Measurements from ENCODE around the gene IFNE. TPM values are rescaled to one million over a fixed set of nuclear protein-coding genes. Genes with fewer than 3 reads are reported as not detected.

The IFNE gene
- total RNA-seq, 1 experiment from 2014 or later: 0.96 TPM

DNA sequence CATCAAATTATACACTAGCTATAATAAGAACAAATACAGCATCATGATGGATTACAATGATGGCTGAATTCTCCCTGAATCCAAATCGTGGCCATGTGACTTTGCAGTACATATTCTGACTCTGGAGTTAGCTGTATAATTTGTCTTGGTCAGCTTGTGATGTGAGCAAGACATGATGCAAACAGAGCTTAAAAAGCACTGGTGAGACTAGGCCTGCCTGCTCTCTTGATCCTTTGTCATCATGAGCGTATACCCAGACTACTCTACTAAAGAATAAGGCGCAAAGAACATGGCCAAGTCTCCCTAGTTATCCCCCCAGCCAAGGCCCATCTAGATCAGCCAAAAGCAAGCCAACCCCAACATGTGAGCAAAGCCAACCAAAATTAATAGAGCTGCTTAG is 34.7 kb upstream of the IFNE start:
- CTCF ChIA-PET: interaction anchor here (1.4 to 1.8 kb wide), 2 partner anchors 51 to 191 kb away, joined by 4 to 6 read pairs; no protein-coding TSS in a partner anchor
- H3K9me2 ChIP-seq (ENCODE audit: insufficient read depth): no peaks in the 10 kb centered on the region
- peaks cover 59% of the 10 kb centered on the region for H4K20me1 ChIP-seq (ENCODE audit: insufficient read depth)
- H3K9ac ChIP-seq (ENCODE audit: low read length): no peak overlapping the region
- RAD21 ChIA-PET (ENCODE audit: low non-redundant PET in 1 of 2, low total read pairs in 2 of 2, uncharacterized antibody in 2 of 2, unreplicated experiment in 2 of 2): no interaction called here
- no peaks in the 10 kb centered on the region for H3K9me3 ChIP-seq (ENCODE audit: control insufficient read depth in 1 of 2, insufficient read depth in 1 of 2, low read depth in 1 of 2, low read length in 2 of 2)
- no peaks in the 10 kb centered on the region for H3K27me3 ChIP-seq (ENCODE audit: insufficient read depth, low read length)
- intact Hi-C loops (cut with micrococcal nuclease): loop anchor here (5.0 kb wide), 1 partner anchor 49 kb away; no protein-coding TSS in a partner anchor
- TF ChIP-seq, protein P1, sequence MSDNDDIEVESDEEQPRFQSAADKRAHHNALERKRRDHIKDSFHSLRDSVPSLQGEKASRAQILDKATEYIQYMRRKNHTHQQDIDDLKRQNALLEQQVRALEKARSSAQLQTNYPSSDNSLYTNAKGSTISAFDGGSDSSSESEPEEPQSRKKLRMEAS (IDR thresholded peaks at IDR 0.05): no peak
- no peak for TF ChIP-seq SRF (IDR thresholded peaks at IDR 0.05; ENCODE audit: low read depth)
- TF ChIP-seq CBX3 (IDR thresholded peaks at IDR 0.05; ENCODE audit: low read depth): no peak
- TF ChIP-seq TCF7L2 (IDR thresholded peaks at IDR 0.05; ENCODE audit: borderline replicate concordance, extremely low read depth, insufficient read depth, insufficient read length): no peak
- peaks cover 100% of the 10 kb centered on the region for H3K79me2 ChIP-seq (ENCODE audit: insufficient read depth, low read length)
- POLR2A ChIA-PET: interaction anchor here (1.4 kb wide), 1 partner anchor 124 kb away, joined by 3 read pairs; no protein-coding TSS in a partner anchor
- no peak overlapping the region for H2AFZ ChIP-seq (ENCODE audit: low read depth, low read length, poor library complexity, severe bottlenecking)
- no peak overlapping the region for H3K4me2 ChIP-seq (ENCODE audit: low read length)
- DNase-seq (ENCODE audit: low read depth, low spot score): no peak
- no peak for ATAC-seq
- H3K36me3 ChIP-seq (ENCODE audit: control insufficient read depth in 1 of 2, insufficient read depth in 2 of 2, low read length in 2 of 2): peaks cover 8 to 43% of the 10 kb centered on the region in 2 experiments; a peak in 2 of 4 replicates
- H3K4me1 ChIP-seq (ENCODE audit: control insufficient read depth in 1 of 2, insufficient read depth in 2 of 2, low read length in 2 of 2): peaks cover 7 to 70% of the 10 kb centered on the region in 2 experiments; a peak in 3 of 4 replicates
- no peak overlapping the region for H3K4me3 ChIP-seq (replicated peaks in 1 of 2; ENCODE audit: low read depth in 1 of 2, low read length in 2 of 2)
- no TSS peak for BruUV-seq (replicated peaks)
- peak overlapping the region; percentile 4; the same call in 1 of the 2 replicates for H3K27ac ChIP-seq (ENCODE audit: low read depth, low read length)

DNA sequence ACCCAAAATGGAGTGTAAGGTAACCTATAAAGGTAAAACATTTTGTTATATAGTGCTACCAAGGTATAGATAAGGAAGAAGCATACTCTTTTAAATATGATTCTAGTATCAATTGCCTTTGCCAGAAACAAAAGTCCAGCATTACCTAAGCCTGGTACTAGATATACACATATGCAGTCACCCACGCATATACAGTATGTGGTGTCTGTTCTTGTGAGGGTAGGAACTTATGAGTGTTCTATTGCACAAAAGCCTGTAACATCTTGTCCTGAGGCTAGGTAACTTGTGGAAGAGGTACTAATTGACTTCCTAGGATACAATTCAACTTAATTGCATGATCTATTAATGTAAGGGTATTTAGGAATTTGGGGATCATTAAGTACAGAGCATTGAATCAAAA is 31.3 kb upstream of the IFNE start:
- RAD21 ChIA-PET (ENCODE audit: low non-redundant PET in 1 of 2, low total read pairs in 2 of 2, uncharacterized antibody in 2 of 2, unreplicated experiment in 2 of 2): no interaction called here
- no peaks in the 10 kb centered on the region for H3K9me3 ChIP-seq (ENCODE audit: control insufficient read depth in 1 of 2, insufficient read depth in 1 of 2, low read depth in 1 of 2, low read length in 2 of 2)
- peaks cover 66% of the 10 kb centered on the region for H4K20me1 ChIP-seq (ENCODE audit: insufficient read depth)
- H3K36me3 ChIP-seq (ENCODE audit: control insufficient read depth in 1 of 2, insufficient read depth in 2 of 2, low read length in 2 of 2): peaks cover 10 to 43% of the 10 kb centered on the region in 2 experiments; a peak in 2 of 4 replicates
- no peak overlapping the region for H3K4me3 ChIP-seq (replicated peaks in 1 of 2; ENCODE audit: low read depth in 1 of 2, low read length in 2 of 2)
- H3K27me3 ChIP-seq (ENCODE audit: insufficient read depth, low read length): no peaks in the 10 kb centered on the region
- H3K9me2 ChIP-seq (ENCODE audit: insufficient read depth): no peaks in the 10 kb centered on the region
- POLR2A ChIA-PET: no interaction called here
- intact Hi-C loops (cut with micrococcal nuclease): no loop called here
- CTCF ChIA-PET: no interaction called here
- H2AFZ ChIP-seq (ENCODE audit: low read depth, low read length, poor library complexity, severe bottlenecking): no peak overlapping the region
- H3K27ac ChIP-seq (ENCODE audit: low read depth, low read length): no peak overlapping the region
- H3K4me1 ChIP-seq (ENCODE audit: control insufficient read depth in 1 of 2, insufficient read depth in 2 of 2, low read length in 2 of 2): peaks cover 34 to 82% of the 10 kb centered on the region in 2 experiments
- H3K9ac ChIP-seq (ENCODE audit: low read length): no peak overlapping the region
- no peak for DNase-seq (ENCODE audit: low read depth, low spot score)
- H3K4me2 ChIP-seq (ENCODE audit: low read length): no peak overlapping the region
- no TSS peak for BruUV-seq (replicated peaks)
- H3K79me2 ChIP-seq (ENCODE audit: insufficient read depth, low read length): peaks cover 84% of the 10 kb centered on the region
- ATAC-seq: no peak
- no peak for TF ChIP-seq EZH2phosphoT487 (IDR thresholded peaks at IDR 0.05; ENCODE audit: borderline replicate concordance)
- TF ChIP-seq, protein P2, sequence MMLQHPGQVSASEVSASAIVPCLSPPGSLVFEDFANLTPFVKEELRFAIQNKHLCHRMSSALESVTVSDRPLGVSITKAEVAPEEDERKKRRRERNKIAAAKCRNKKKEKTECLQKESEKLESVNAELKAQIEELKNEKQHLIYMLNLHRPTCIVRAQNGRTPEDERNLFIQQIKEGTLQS (IDR thresholded peaks at IDR 0.05): no peak
- TF ChIP-seq, protein P3, sequence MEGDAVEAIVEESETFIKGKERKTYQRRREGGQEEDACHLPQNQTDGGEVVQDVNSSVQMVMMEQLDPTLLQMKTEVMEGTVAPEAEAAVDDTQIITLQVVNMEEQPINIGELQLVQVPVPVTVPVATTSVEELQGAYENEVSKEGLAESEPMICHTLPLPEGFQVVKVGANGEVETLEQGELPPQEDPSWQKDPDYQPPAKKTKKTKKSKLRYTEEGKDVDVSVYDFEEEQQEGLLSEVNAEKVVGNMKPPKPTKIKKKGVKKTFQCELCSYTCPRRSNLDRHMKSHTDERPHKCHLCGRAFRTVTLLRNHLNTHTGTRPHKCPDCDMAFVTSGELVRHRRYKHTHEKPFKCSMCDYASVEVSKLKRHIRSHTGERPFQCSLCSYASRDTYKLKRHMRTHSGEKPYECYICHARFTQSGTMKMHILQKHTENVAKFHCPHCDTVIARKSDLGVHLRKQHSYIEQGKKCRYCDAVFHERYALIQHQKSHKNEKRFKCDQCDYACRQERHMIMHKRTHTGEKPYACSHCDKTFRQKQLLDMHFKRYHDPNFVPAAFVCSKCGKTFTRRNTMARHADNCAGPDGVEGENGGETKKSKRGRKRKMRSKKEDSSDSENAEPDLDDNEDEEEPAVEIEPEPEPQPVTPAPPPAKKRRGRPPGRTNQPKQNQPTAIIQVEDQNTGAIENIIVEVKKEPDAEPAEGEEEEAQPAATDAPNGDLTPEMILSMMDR (IDR thresholded peaks at IDR 0.05 in 2 of 3, conservative IDR thresholded peaks at IDR 0.05 in 1 of 3; ENCODE audit: borderline replicate concordance in 1 of 3, insufficient read depth in 1 of 3, low read depth in 2 of 3, low read length in 2 of 3): no peak
- no peak for TF ChIP-seq SIN3A (IDR thresholded peaks at IDR 0.05; ENCODE audit: low read depth)
- TF ChIP-seq, protein P4, sequence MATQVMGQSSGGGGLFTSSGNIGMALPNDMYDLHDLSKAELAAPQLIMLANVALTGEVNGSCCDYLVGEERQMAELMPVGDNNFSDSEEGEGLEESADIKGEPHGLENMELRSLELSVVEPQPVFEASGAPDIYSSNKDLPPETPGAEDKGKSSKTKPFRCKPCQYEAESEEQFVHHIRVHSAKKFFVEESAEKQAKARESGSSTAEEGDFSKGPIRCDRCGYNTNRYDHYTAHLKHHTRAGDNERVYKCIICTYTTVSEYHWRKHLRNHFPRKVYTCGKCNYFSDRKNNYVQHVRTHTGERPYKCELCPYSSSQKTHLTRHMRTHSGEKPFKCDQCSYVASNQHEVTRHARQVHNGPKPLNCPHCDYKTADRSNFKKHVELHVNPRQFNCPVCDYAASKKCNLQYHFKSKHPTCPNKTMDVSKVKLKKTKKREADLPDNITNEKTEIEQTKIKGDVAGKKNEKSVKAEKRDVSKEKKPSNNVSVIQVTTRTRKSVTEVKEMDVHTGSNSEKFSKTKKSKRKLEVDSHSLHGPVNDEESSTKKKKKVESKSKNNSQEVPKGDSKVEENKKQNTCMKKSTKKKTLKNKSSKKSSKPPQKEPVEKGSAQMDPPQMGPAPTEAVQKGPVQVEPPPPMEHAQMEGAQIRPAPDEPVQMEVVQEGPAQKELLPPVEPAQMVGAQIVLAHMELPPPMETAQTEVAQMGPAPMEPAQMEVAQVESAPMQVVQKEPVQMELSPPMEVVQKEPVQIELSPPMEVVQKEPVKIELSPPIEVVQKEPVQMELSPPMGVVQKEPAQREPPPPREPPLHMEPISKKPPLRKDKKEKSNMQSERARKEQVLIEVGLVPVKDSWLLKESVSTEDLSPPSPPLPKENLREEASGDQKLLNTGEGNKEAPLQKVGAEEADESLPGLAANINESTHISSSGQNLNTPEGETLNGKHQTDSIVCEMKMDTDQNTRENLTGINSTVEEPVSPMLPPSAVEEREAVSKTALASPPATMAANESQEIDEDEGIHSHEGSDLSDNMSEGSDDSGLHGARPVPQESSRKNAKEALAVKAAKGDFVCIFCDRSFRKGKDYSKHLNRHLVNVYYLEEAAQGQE (IDR thresholded peaks at IDR 0.05; ENCODE audit: low read depth): no peak
- no peak for TF ChIP-seq ZFX (IDR thresholded peaks at IDR 0.05)
- TF ChIP-seq CEBPB (IDR thresholded peaks at IDR 0.05; ENCODE audit: low read depth): no peak
- TF ChIP-seq, protein P1 (IDR thresholded peaks at IDR 0.05): no peak
- no peak for TF ChIP-seq YY1 (IDR thresholded peaks at IDR 0.05; ENCODE audit: extremely low read depth, insufficient replicate concordance, low read depth, low read length)
- TF ChIP-seq SRF (IDR thresholded peaks at IDR 0.05; ENCODE audit: low read depth): no peak
- TF ChIP-seq ELF1 (IDR thresholded peaks at IDR 0.05; ENCODE audit: borderline replicate concordance, low read depth): no peak
- TF ChIP-seq CBX3 (IDR thresholded peaks at IDR 0.05; ENCODE audit: low read depth): no peak
- no peak for TF ChIP-seq TCF7L2 (IDR thresholded peaks at IDR 0.05; ENCODE audit: borderline replicate concordance, extremely low read depth, insufficient read depth, insufficient read length)

All from HCT116 (cell line).